SK-N-SH treated with all-trans-retinoic acid at 6 μM for 48 hours (cell line): ENCODE measurements around the gene KHDRBS1.

Source experiments
- BACH2 ChIP-seq: fragments of 250-450 bp; sonication (Bioruptor Pico); IDR thresholded peaks from 2 replicates; pipeline ENCODE4 v1.9.0; 2021; ENCODE audit warnings: mild to moderate bottlenecking, borderline replicate concordance
- ISL1 ChIP-seq: fragments of 250-450 bp; sonication (Bioruptor Pico); IDR thresholded peaks from 2 replicates; pipeline ENCODE4 v2.1.2; 2022; ENCODE audit warnings: mild to moderate bottlenecking, moderate library complexity
- POU6F1 ChIP-seq: fragments of 250-450 bp; sonication (Bioruptor Pico); IDR thresholded peaks from 2 replicates; pipeline ENCODE4 v1.8.0; 2021; ENCODE audit warnings: low read depth, mild to moderate bottlenecking, moderate library complexity, borderline replicate concordance
- TOX ChIP-seq: fragments of 250-450 bp; sonication (Bioruptor Pico); IDR thresholded peaks from 2 replicates; pipeline ENCODE4 v1.8.0; 2021; ENCODE audit warnings: mild to moderate bottlenecking, moderate library complexity, borderline replicate concordance

- TF ChIP-seq POU6F1, result no peak
- TF ChIP-seq TOX (CRISPR knock-in tag), result no peak
- no peak for TF ChIP-seq BACH2
- TF ChIP-seq ISL1 (CRISPR knock-in tag), result no peak
Observed at GRCh38 chr1:31976401-31976800, 37.3 kb upstream of the KHDRBS1 start.
